Astrocyte of the spinal cord (primary cell): Measurements from ENCODE around the gene KHDC1.

ENCODE experiments used
- DNase-seq: peaks from one replicate; pipeline ENCODE4 v3.0.0; 2011; ENCODE audit warnings: low read depth, low spot score
- H3K4me3 ChIP-seq: 2 replicates; pipeline ENCODE4 v1.5.1; 2011; ENCODE audit warnings: low read depth, mild to moderate bottlenecking, low read length, moderate library complexity
- in situ Hi-C: cut with HindIII; loops from 2 replicates; pipeline ENCODE4 v1.10.0; 2017; ENCODE audit warnings: low sequenced_read_pairs
- TF ChIP-seq, protein P1 (sequence below): IDR thresholded peaks from 2 replicates; pipeline ENCODE4 v1.5.1; 2012; ENCODE audit warnings: low read depth, mild to moderate bottlenecking, low read length, inconsistent platforms

The KHDC1 gene

DNA sequence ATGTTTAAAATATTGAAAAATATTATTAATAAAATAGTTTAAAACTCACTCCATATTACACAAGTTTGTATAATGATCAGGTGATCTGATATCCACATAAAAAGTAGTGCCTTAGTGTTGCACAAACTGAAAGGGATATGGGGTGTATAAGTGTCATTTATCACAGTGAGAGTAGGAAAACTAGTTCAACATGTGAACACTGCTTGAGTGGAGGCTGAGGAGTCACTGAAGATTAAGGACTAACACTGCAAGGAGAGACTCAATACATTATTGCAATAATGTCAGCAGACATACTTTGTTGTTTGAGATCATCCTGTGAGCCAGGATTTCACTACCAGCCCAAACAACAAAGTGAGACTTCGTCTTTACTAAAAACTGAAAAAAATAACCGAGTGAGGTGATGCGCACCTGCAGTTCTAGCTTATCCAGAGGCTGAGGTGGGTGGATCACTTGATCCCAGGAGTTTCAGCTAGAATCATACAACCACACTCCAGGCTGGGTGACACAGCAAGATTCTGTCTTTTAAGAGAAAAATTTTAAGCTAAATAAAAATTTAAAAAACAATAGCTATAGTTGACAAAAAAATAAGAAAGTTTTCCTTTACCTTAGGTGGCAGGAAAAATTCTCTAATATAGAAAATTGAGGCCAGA is 35.3 kb downstream of the KHDC1 start:
- H3K4me3 ChIP-seq: no peak overlapping the region
- TF ChIP-seq, protein P1, sequence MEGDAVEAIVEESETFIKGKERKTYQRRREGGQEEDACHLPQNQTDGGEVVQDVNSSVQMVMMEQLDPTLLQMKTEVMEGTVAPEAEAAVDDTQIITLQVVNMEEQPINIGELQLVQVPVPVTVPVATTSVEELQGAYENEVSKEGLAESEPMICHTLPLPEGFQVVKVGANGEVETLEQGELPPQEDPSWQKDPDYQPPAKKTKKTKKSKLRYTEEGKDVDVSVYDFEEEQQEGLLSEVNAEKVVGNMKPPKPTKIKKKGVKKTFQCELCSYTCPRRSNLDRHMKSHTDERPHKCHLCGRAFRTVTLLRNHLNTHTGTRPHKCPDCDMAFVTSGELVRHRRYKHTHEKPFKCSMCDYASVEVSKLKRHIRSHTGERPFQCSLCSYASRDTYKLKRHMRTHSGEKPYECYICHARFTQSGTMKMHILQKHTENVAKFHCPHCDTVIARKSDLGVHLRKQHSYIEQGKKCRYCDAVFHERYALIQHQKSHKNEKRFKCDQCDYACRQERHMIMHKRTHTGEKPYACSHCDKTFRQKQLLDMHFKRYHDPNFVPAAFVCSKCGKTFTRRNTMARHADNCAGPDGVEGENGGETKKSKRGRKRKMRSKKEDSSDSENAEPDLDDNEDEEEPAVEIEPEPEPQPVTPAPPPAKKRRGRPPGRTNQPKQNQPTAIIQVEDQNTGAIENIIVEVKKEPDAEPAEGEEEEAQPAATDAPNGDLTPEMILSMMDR: no peak
- DNase-seq: no peak
- in situ Hi-C loops: no loop called here

DNA sequence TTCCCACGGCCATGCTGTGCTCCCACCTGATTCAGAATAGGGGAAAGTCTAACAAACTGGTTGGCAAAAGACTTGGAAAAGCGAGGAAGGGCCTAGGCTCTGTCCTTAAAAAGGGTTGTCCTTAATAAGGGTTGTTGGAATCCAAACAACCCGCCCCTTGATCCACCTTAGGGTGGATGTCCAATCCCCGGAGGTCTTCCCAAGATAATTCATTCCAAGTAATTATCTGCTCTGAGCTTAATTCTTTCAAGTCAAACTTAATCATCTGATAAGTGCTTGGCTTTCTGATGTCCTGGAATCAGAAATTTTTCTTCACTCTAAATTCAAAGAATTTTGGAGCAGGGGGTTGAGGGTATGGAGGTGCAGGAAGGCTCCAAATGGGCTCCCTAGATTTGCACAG is 37.6 kb downstream of the KHDC1 start, which contains the start of gene KHDC1L:
Gene KHDC1L (minus strand): TSS at position 101 of the 400 bp plus-strand sequence. CDS start 88 bp downstream, at position 13.
- no peak within 1 kb of the TSS for H3K4me3 ChIP-seq
- TF ChIP-seq, protein P1: no peak
- DNase-seq: no peak
- in situ Hi-C loops: no loop called here

DNA sequence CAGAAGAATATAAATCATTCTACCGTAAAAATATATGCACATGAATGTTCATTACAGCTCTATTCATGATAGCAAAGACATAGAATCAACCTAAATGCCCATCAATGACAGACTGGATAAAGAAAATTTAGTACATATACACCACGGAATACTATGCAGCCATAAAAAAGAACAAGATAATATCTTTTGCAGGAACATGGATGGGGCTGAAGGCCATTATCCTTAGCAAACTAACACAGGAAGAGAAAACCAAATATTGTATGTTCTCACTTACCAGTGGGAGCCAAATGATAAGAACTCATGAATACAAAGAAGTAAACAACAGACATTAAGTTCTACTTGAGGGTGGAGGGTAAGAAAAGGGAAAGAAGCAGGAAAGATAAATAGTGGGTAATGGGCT is 46.1 kb downstream of the KHDC1 start:
- in situ Hi-C loops: no loop called here
- TF ChIP-seq, protein P1: no peak
- no peak overlapping the region for H3K4me3 ChIP-seq
- no peak for DNase-seq

DNA sequence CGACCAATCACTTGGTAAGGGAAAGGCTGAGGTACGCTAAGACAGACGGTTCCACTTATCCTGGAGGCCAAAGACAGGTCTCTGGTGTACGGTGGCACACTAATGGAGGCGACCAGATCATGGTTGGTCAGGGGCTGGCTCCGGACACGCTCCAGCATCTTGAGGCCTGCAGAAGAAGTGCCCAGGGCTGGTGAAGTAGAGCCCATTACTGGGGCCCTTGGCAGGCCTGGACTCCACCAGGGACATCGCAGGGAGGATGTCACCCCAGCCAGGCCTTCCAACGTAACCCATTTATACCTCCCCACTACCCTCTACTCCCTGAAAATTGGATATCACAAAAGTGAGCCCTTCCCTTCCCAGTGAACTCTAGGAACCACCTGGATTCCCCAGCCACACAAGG is 53.9 kb downstream of the KHDC1 start:
- TF ChIP-seq, protein P1: no peak
- H3K4me3 ChIP-seq: no peak overlapping the region
- no peak for DNase-seq
- in situ Hi-C loops: no loop called here

DNA sequence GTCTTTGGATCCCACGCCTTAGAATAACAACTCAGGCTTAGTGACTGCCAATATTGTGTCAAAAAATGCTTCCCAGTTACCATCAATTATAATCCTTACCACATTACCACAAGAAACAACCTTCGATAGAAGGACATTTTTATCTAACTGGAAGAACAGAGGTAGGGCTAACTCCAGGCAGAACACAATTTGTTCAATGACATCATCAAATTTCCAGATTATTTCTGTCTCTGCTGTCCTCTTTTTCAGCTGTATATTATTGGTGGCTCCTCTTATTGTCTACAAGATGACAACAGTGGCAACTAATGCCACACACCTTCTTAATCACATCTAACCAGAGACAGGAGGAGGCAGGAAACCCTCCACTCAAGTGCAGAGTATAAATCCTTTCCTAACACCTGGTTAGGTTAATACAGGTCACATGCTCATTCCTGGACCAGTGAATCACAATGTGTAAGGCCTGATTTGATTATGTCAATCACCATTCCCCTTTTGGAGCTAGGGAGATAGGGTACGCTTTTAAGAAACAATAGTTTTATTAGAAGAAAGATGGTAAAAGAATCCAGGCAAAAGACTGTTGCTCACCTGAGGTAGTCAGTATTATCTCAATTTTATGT is 55.7 kb downstream of the KHDC1 start:
- TF ChIP-seq, protein P1: no peak
- no peak overlapping the region for H3K4me3 ChIP-seq
- in situ Hi-C loops: no loop called here
- DNase-seq: no peak

DNA sequence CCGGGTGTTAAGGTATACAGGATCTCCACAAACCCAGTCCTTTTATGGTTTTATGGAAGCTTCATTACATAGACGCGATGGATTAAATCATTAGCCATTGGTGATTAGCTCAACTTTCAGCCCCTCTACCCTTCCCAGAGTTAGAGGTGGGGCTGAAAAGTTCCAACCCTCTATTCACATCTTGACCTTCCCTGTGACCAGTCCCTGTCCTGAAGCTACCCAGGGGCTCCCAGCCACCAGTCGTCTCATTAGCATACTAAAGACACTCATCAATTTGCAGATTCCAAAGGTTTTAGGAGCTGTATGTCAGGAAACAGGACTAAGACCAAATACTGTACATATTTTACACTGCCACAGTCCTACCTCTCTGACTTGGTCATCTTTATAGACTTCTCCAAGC is 58.7 kb downstream of the KHDC1 start:
- in situ Hi-C loops: no loop called here
- no peak for DNase-seq
- TF ChIP-seq, protein P1: no peak
- H3K4me3 ChIP-seq: no peak overlapping the region
